ENCODE results near the gene AACS.
A peak's percentile ranks its signal among the peaks of the same experiment; 100 is the strongest.
"Not testable (repeated sequence)": the region's sequence is repeated elsewhere in the genome, so short reads cannot be mapped to it uniquely, and the experiment has no call there.

The AACS gene

DNA sequence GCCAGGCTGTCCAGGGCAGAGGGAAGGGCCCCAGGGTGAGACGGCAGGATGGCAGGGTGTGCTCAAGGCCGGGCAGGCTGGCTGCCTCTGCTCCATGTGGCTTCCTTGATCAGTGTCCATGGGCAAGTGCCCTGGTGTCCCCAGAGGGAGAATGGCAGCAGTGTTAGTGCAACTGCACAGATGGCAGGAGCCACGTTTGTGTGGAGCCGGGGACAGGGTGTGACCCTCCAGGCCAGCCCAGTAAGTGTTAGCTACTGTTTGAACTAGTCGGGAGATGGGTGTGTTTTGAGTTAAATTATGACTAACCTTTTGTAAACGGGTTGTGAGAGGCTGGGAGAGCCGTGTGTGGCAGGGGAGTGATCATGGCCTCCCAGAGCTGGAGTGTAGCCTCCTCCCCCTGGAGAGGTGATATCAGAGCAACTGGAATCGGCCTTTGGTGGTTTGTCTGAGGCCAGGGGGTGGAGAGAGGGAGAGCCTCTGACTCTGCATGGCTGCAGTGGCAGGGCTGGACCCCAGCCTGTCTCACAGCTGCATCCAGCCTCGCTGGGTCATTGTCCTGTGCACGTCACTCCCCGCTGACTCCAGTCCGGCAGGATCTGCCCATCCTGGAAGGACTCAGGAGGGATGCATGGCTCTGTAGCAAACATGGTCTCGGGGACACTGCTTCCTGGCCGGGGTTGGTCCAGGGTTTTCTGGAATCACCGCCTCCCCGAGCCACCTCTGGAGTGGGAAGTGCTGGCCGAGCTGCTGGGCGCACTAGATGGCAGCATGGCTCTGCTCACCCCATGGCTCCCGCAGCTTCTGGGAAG, 27.8 kb downstream of the AACS start:
- DNase-seq: no peak

DNA sequence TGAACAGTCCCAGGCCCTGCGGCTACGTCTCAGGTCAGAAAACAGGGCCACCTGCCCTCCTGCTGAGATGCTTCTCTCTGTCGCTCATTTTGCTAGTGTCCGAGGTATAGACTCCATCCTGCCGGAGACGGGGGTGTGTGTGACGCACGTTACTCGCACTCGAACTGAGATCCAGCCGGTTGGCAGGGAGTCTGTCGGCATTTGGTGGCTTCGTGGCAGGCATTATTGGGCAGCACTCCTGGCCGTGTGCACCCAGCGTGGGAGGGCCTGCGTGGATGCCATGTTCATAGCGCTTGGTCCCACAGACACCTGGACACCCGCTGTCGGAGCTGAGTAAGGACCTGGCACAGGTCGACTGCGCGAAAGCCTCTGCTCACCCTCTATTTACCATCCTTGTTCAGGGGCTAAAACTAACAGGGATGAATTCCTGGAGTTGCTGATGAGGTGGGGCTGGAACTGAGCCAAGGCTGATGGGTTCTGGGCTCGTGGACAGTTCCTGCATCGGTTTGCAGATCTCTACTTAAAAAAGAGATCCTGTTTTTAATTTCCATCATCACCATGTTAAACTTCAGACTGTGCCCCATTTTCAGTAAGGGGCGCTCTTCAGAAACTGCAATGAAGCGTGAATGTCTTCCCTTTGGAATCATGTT, 28.6 kb downstream of the AACS start:
- DNase-seq: no peak

DNA sequence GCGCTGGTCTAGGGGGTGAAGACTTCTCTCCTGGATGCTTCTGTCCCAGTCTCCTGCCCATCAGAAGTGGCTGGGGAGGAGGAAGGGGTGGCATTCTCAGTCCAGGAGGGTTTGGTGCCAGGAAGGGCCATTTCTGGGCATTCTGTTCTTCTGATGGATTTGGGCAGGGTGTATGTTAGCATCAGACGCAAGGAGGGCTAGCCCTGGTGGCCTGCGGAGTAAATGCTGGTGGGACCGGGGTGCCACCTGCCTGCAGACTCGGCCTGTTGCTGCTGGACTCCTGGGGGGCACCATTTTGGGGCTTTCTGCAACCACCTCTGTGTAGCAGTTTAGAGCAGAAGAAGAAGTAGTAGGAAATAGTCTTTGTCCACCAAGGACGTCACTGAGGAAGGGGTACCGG, 31.7 kb downstream of the AACS start:
- no peak for DNase-seq

DNA sequence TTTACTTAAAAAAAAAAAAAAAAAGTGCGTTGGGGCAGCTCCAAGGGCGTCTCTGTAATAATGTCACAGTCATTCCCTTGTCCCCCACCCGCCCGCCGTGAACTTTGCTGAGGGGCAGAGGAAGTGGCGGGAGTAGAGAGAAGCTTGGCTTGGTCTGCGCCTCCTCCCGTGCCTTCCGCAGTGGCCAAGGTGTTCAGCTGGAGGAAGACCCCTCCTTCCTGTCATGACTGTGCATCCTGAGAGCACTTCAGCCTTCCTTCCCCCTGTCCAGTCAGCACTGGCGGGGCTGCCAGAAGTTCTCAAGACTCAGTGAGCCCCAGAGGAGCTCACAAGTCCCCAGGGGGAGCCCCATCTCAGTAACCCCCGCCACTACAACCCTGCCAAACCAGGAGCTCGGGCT, 32.2 kb downstream of the AACS start:
- DNase-seq: no peak

DNA sequence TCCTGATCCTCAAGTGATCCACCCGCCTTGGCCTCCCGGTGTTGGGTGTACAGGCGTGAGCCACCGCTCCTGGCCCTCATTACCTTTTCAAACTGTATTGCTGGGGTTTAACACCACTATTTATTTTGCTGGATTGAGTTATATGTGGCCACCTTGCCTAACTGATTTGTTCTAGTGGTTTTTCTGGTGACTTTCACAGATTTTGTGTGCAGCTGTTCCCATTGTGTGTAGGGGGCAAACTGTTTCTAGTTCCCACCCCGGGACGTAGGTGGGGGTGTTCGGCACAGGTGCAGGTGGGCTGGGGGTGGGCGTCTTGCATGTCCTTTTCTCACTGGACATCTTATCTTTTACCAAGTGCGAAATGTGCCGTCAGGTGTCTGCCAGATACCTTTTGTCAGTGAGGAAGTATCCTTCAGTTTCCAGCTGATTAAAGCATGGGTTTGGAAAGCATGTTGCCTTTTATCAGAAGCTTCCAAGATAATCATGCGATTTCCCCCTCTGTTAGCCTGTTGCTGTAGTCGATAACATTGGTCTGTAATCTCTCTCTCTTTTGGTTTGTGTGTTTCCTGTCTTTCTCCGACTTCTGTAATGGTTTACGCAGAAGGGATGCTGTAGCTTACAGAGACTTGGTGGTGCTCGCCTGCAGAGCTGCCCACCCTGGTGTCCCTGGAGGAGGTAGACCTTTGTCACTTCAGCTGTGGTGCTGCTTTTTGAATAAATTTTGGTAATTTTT, 33.6 kb downstream of the AACS start:
- DNase-seq: no peak

DNA sequence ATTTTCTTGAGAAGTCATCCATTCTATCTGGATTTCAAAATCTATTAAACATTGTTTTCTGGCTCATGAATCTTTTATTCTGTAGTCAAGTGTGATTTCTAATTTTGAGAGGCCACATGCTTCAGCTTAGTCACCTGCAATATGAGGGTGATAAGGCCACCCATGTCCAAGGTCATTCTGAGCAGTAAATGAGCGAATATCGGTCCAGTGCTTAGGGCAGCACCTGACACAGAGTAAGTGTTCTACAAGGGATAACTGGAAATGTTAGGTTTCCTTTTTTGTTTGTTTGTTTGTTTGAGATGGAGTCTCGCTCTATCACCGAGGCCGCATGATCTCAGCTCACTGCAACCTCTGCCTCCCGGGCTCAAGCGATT, 34.2 kb downstream of the AACS start:
- no peak for DNase-seq

DNA sequence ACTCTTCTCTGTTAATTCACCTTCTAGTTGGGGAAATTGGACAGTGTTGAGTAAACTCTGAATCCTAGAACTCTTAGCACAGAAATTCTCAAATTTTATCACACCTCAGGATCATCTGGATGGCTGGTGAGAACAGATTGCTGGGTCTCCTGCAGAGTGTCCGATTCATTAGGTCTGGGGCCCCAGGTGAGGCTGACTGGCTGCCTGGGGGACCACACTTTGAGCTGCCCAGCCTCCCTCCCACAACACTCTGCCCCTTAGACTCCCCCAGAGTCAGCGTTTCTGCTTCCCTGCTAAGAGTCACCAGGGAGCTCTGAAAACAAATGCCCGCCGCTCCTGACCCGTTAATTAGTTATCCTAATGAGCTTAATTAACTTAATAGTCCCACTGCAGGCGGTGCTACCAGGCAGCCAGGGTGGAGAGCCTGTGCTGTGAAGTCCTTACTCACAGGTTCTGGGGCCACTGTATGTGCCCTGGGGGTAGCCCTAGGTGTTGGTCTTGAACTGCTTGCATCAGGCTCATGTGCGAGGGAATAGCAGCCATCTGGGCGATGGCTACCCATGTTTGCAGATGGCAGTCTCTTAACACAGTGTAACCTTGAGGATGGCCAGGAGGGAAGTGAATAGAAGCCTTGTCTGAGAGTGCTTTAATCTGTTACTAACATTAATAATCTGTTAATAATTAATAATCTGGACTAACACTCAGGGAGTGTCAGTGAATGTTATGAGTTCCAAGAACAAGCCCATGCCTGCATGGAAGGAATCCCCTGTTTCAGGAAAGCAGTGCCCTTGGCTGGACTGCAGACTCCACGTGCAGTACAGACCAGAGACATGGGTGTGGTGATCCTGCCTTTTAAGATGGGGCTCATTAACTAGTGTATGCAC, 35.6 kb downstream of the AACS start:
- no peak for DNase-seq

DNA sequence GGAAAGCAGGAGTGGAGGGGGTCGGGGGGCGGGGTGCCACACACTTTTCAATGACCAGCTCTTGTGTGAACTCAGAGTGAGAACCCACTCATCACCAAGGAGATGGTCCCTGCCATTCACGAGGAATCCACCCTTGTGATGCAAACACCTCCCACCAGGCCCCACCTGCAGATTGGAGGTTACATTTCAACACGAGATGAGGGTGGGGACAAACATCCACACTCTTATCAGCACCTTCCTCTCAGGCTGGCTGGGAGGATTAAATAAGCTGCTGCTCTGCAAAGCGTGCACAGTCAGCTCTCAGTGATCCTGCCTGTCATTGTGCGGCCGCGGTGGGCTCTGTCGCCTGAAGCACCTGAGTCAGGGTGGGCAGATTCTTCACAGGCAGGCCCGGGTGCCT, 39.7 kb downstream of the AACS start:
- no peak for DNase-seq

DNA sequence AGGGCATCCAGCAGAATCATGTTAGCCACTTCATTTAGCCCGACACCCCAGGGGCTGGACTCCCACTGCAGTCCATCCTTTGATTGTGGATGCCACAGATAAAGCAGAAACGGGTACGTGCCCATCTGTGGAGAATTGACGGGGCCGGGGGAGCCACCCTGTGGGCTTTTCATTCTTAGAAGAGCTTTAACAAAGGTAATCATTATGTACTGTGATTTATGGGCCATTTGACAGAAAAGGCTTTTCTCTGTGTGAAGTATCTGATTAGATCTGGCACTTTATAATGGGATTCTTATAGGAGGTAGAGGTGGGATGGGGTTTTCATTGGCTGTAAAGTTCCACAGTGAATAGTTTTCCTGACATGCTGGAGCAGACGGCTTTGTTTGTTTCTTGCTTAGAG, 40.4 kb downstream of the AACS start:
- DNase-seq: no peak

DNA sequence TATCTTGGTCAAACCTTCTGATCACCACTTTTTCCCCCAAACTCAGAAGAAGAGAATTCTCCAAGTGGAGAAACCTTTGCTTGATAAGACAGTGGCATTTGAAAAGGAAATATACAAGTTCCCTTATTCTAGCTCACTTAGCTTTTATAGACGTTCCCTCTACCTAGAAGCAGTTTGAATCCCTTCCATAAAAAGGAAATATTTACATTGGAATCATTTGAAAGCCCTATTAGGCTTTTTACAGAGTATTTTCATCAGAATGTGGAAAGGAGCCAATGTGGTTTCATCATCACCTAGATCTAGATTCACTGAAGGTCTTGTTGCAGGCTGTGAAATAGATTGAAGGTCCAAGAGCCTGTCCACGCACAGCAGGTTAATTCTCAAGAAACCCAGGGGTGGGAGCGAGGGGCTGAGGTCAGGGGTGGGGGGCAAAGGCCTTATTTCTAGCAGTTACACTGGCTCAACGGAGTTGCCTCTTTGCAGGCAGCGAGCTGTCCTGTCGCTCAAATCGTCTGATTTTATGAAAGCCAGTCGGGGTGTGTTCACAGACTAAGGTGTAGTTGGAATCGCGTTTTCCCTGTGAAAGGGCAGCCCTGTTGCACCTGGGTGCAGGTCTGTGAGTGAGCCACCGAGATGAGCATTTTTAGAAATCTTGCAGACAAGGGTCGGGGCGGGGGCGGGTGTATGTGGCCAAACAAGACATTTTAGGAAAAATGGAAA, 45.6 kb downstream of the AACS start:
- peak; percentile 22 for DNase-seq

DNA sequence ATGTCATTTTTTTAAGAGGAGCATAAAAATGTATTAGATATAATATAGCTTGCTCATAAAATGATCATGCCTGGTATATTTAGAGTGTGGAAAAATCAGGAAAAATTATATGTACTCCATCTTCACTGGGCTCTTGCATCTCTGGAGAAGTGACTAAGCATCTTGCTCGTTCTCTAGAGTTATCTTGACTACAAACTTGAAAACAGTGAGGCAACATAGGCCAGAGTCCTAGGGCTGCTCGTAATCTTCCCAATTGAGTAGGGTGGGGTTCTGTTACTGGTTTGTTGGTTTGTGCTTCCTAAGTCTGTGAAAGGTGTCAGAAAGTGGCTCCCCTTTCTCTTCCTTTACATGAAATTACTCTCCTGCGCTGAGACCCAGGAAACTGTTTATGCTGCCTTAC, 46.2 kb downstream of the AACS start:
- no peak for DNase-seq

DNA sequence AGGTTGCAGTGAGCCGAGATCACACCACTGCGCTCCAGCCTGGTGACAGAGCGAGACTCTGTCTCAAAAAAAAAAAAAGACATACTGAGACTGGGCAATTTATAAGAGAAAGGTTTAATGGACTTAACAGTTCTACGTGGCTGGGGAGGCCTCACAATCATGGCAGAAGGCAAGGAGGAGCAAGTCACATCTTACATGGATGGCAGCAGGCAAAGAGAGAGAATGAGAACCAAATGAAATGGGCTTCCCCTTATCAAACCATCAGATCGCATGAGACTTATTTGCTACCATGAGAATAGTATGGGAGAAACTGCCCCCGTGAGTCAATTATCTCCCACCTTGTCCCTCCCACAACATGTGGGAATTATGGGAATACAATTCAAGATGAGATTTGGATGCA, 47.4 kb downstream of the AACS start:
- DNase-seq: not testable (repeated sequence)

DNA sequence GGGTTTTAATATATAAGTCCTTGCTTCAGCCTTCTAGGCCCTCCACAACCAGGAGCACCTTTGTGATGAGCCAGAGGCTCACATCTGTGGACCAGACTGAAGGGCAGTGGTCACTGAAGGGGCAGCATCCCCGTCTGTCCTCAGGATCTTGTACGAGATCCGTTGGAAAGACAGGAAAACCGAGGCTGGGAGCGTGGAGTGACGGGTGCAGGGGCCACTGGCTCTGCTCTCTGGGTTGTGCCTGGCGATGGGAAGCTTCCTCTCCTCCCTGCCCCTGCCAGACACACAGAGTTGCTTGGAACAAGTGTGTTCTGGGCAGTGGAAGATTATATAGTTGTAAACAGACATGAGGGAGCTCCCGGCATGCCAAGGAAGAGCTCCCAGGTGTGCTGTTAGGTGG, 48.0 kb downstream of the AACS start:
- no peak for DNase-seq

DNA sequence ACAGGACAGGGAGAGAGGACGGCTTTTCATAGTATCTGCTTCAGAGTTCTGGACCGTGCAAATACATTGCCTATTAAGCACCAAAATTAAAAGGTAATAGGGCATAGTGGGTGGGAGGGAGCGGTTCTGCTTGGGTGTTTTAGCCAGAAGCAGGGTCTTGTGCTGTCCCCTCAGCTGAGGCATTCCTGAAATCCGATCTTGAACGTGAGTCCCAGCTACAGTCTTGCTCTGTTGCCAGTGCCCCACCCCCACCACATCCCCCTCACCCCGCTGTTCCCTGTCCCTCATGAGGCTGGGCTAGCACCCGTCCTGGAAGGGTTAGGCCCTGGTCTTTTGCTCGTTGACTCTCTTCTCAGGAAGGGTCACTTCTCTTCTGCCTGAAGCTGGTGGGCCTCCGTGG, 48.6 kb downstream of the AACS start:
- no peak for DNase-seq

DNA sequence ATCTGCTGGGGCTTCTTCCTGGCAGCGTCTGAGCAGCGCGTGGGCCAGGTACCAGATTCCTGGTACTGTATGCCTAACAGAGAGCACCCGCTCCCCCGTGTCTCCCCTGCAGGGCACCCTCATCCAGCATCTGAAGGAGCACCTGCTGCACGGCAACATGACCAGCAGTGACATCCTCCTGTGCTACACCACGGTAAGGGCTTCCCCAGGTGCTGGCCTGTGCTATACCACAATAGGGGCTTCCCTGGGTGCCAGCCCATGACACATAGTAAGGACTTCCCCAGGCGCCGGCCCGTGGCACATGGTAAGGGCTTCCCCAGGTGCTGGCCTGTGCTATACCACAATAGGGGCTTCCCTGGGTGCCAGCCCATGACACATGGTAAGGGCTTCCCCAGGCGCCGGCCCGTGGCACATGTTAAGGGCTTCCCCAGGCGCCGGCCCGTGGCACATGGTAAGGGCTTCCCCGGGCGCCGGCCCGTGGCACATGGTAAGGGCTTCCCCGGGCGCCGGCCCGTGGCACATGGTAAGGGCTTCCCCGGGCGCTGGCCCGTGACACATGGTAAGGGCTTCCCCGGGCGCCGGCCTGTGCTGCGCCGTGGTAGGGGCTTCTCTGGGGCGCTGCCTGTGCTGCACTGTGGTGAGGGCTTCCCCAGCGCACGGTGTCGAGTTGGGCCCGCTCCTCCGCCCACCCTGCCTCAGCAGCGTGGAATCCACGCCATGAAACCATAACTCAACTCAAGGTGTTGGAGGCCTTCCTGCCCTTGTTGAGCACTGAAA, 49.3 kb downstream of the AACS start:
- DNase-seq: no peak

DNA sequence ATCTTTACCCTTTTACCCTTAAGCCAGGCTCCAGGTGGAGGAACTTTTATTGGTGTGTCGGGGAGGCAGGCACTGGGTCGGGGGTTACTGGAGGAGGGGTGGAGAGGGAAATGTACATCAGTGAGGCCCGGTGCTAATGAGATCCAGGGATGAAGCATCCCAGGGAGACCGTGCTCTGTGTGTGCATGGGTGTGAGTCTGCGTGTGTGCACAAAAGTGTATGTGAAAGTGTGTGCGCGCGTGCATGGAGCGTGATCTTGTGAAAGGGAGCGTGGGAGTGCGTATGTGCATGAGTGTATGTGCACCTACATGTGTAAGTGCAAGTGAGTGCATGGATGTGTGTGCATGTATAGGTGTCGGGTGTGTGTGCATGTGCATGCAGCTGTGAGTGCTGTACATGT, 55.3 kb downstream of the AACS start:
- DNase-seq: no peak

DNA sequence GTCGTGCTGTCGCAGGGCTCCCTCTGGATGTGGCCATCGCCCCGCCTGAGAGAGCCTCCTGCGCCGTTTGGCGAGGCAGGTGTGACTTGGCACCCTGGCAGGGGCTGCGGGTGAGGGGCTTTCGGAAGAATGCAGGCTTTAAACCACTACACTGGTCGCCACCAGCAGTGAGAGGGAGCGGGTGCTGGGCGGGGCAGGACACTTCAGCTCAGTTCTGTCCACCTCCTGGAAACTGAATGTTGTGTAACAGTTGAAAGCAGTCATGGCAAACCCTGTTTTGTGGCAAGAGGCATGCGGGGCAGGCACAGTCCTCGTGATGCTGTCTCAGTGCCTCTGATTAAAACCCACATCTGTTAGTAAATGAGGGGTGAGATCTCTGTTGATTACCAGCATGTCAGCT, 55.9 kb downstream of the AACS start:
- DNase-seq: no peak

DNA sequence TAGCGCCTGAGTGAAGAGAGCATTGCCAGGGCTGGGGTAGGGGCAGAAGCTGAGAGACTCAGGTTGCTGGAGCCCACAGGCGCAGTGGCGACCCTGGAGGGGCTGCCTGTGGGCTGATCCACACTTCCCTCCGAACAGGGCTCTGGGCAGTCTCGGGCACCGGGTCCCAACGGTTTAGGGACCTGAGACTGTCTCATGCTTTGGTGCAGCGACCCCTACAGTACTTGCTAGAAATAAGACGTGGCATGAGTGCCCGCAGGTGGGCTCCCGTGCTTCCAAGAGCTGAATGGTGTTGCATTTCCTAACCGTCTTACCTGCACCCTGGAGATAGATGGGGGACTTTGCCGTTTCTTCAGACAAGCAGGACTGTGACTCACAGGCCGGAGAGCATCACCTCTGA, 57.4 kb downstream of the AACS start:
- DNase-seq: no peak

DNA sequence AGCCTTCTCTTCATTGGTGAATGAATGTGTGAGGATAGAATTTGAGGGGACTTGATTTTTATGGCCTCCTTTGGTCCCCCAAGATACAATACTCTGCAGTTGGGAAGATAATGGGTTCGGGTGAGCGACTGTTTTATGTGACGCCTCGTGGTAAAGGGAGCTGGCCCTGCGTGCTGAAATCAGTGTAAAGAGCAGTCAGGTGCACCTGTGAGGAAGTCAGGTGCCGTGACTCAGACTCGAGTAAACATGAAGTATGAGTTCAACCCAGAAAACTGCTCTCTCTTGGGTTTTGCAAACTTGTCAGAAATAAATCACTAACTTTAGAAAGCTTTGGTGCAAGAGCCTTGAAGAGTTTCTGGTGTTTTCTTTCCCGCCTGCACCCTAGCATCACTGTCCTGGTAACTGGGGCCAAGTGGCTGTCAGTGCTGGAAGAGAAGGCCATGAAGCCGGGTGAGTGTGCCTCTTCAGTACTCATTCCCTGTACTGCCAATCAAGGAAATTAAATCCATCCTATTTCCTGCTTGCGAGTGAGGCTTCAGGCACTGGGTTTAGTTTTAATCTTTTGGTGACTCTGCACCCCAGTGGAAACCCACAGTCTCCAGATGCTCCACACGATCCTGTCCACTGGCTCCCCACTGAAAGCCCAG, 59.2 kb downstream of the AACS start:
- DNase-seq: no peak

DNA sequence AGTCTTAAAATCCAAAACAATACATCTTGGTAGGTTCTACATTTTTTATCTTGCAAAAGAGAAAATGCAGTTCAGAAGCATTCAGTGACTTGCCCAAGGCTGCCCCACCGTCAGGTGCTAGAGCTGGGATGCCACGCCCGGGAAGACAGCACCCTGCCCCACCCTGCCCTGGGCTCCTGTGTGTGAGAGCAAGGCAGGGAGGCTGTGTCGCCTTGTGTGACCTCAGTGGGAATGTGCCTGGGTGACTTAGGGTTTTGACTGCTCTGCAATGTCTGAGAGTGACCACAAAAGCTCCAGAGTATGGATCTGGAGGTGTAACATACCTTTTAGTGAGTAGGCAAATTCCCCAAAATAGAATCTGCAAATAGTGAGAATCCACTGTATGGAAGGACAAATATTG, 60.0 kb downstream of the AACS start:
- DNase-seq: no peak

Data from OCI-M1 (cell line).